Measurements from ENCODE around the gene VPS13C.

VPS13C gene

GRCh38 chr15:62099094-62099601, 38.9 kb upstream of the VPS13C start:
- TF ChIP-seq REST (IDR thresholded peaks at IDR 0.05; ENCODE audit: insufficient read depth in 1 of 2, low read depth in 2 of 2, low read length in 2 of 2) (peak in 1 of 2 experiments; percentile 36; a peak in 1 of 4 replicates), SIN3A (IDR thresholded peaks at IDR 0.05; ENCODE audit: borderline replicate concordance, insufficient read depth, low read length) (peak; percentile 70; the same call in 1 of the 2 replicates), TAF1 (IDR thresholded peaks at IDR 0.05; ENCODE audit: borderline replicate concordance, insufficient read depth, low read length) (no peak)

- TF ChIP-seq REST (IDR thresholded peaks at IDR 0.05; ENCODE audit: insufficient read depth in 1 of 2, low read depth in 2 of 2, low read length in 2 of 2) (no peak), SIN3A (IDR thresholded peaks at IDR 0.05; ENCODE audit: borderline replicate concordance, insufficient read depth, low read length) (no peak), POLR2AphosphoS5 (IDR thresholded peaks at IDR 0.05; ENCODE audit: low read depth, low read length) (no peak)
Measured at GRCh38 chr15:62094388-62094787, 34.1 kb upstream of the VPS13C start.

- TF ChIP-seq POLR2AphosphoS5 (IDR thresholded peaks at IDR 0.05; ENCODE audit: low read depth, low read length) (no peak), TAF1 (IDR thresholded peaks at IDR 0.05; ENCODE audit: borderline replicate concordance, insufficient read depth, low read length) (no peak), REST (IDR thresholded peaks at IDR 0.05; ENCODE audit: insufficient read depth in 1 of 2, low read depth in 2 of 2, low read length in 2 of 2) (no peak), SIN3A (IDR thresholded peaks at IDR 0.05; ENCODE audit: borderline replicate concordance, insufficient read depth, low read length) (no peak), FOXP2 (optimal IDR thresholded peaks at IDR 0.05; ENCODE audit: borderline replicate concordance, extremely low read depth, extremely low read length, insufficient read depth) (no peak)
Measured at GRCh38 chr15:62093809-62094208, 33.6 kb upstream of the VPS13C start.

GRCh38 chr15:62090988-62091387, 30.7 kb upstream of the VPS13C start:
- no peak for TF ChIP-seq FOXP2 (optimal IDR thresholded peaks at IDR 0.05; ENCODE audit: borderline replicate concordance, extremely low read depth, extremely low read length, insufficient read depth)

- TF ChIP-seq SIN3A (IDR thresholded peaks at IDR 0.05; ENCODE audit: borderline replicate concordance, insufficient read depth, low read length): 0 out of 2 replicates have a peak, but pooled peaks have one; percentile 41
- TF ChIP-seq POLR2AphosphoS5 (IDR thresholded peaks at IDR 0.05; ENCODE audit: low read depth, low read length): no peak
Measured at GRCh38 chr15:62089616-62090015, 29.4 kb upstream of the VPS13C start.

- TF ChIP-seq TAF1 (IDR thresholded peaks at IDR 0.05; ENCODE audit: borderline replicate concordance, insufficient read depth, low read length): no peak
- TF ChIP-seq POLR2AphosphoS5 (IDR thresholded peaks at IDR 0.05; ENCODE audit: low read depth, low read length): no peak
- TF ChIP-seq REST (IDR thresholded peaks at IDR 0.05; ENCODE audit: insufficient read depth in 1 of 2, low read depth in 2 of 2, low read length in 2 of 2): no peak
- TF ChIP-seq FOXP2 (optimal IDR thresholded peaks at IDR 0.05; ENCODE audit: borderline replicate concordance, extremely low read depth, extremely low read length, insufficient read depth): no peak
- TF ChIP-seq SIN3A (IDR thresholded peaks at IDR 0.05; ENCODE audit: borderline replicate concordance, insufficient read depth, low read length): no peak
Measured at GRCh38 chr15:62088353-62088693, 28.1 kb upstream of the VPS13C start.

All from PFSK-1 (cell line).